GM21423 (cell line): ENCODE measurements around the gene SUMF2.
"Not testable (repeated sequence)": the region's sequence is repeated elsewhere in the genome, so short reads cannot be mapped to it uniquely, and the experiment has no call there.

Experiments used
- ATAC-seq: cut with Tn5 transposase; IDR thresholded peaks from one replicate; pipeline ENCODE4 v1.9.1; 2021; ENCODE audit warnings: mild to moderate bottlenecking, moderate library complexity; ENCODE audit not compliant: unreplicated experiment

The SUMF2 gene

DNA sequence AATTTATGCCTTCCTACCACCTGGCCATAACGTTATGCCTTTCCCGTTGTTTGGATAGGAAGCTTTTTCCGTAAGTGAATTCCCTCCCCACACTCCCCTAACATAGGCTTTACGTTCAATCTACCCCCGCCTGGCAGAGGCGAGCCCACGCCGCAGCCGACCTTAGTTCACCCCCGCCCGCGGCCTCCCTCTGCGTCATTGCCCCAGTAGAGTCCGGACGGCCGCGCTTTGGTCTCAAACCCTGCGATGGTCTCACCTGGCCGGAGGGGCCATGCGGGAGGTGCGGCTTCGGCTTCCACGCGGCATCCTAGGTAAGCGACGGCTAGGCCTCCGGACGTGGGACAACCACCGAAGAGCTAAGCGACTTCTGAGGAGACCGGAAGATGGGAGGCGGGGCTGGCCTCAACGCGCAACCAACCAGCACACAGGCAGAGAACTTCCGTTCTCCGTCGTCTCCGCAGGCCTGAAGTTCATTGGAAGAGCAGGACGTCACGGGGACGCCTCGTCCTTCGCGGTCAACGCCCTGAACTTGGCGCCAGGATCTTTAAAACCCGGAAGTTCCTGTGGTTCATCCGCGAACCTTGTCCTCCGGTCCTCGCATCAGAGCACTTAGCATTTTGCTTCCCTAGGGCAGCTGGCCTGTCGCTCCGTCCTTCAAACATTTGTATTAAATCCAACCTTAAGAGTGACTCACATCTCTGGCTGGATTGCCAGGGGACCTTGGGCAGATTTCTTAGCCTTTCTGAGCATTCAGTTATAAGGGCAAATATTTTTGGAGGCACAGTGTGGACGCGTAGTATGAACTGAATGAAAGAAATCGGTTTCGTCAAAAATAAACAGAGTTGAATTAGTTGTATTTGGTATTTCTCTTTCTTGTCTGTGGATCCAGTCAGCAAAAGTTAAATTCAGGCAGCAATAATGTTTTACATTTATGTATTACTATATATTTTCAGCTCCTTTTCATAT is 42.3 kb downstream of the SUMF2 start, which contains the start of gene CHCHD2:
Gene CHCHD2, minus strand, starts transcription at position 369 of the 966 bp plus-strand sequence. Its CDS starts 63 bp downstream, at position 306.
- ATAC-seq: peak; percentile 100

DNA sequence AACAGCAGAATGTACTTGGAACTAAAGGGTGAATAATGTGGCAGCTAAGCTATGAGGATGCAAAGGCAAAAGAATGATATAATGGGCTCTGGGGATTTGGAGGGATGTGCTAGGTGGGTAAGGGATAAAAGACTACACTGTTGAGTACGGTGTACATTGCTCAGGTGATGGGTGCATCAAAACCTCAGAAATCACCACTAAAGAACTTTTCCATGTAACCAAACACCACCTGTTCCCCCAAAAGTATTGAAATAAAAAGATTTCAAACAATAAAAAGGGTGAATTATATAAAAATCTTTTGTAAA is 43.8 kb downstream of the SUMF2 start:
- ATAC-seq: no peak

DNA sequence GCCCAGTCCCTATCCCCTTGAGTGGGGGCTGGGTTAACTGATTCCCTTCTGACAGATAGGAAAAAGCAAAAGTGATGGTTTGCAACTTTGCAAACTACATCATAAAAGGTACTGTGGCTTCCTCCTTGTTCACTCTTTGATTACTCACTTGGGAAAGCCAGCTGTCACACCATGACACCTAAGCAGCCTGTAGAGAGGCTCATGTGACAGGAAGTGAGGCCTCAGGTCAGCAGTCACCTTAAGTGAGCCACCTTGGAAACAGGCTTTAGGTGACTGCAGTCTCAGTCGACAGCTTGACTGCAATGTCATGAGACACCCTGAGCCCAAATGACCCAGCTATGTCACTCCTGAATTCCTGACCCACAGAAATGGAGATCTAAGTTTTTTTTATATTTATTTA is 46.5 kb downstream of the SUMF2 start:
- ATAC-seq: no peak

DNA sequence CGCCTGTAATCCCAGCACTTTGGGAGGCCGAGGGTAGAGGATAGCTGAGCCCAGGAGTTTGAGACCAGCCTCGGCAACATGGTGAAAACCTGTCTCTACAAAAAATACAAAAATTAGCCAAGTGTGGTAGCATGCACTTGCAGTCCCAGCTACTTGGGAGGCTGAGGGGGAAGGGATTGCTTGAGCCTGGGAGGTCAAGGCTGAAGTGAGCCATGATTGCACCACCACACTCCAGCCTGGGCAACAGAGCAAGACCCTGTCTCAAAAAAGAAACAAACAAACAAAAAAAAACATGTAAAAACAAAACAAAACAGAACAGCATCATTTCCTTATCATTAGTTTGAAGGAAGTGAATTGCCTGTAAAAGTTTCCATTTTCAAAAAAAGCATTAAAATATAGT is 48.2 kb downstream of the SUMF2 start:
- not testable (repeated sequence) for ATAC-seq

DNA sequence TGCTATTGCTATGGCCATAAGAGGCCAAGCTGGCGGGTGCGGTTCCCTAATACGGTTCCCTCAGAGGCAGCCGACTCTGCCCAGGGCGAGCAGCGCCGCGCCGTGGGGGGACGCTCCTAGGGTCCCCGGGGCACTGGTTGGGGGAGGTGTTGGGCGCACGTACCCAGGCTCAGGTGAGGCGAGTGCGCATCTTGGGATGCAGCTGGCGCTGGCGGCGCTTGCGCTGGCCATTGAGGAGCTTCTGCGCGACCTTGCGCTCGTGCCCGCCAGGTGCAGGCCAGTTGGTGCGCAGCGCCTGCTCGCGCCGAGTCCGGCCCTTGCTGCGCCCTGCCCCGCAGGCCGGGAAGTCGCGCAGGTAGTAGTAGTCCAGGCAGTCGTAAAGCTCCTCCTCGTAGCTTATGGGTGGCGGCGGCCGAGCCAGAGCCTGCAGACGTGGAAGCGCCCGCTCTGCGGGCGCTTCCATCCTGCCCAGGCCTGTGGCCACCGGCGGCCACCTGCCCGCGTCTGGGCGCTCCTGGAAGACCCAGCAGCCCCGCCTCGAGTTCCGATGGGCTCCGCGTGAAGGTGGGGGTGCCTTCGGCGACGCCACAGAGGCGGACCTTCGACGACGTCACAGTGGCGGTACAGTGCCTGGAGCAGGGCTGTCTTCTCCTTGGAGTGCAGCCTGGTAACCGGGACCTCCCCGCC is 51.9 kb downstream of the SUMF2 start, which contains the start of gene NUPR2:
Gene NUPR2, minus strand, starts transcription at position 566 of the 687 bp plus-strand sequence. Its CDS starts 103 bp downstream, at position 463.
- ATAC-seq: no peak

DNA sequence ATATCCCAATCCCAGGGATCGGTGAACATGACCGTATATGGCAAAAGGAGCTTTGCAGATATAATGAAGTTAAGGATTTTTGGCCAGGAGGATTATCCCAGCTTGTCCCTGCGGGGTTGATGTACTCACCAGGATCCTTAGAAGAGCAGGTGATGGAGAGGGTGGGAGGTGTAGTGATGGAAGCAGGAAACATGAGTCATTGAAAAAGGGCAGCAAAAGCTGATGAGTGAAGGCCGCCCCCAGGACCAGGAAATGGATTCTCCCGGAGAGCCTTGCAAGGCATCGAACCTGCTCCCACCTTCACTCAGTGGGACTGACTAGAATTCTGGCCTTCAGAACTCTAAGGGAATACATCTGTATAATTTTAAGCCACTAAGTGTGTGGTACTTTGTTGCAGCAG is 57.4 kb downstream of the SUMF2 start:
- no peak for ATAC-seq

DNA sequence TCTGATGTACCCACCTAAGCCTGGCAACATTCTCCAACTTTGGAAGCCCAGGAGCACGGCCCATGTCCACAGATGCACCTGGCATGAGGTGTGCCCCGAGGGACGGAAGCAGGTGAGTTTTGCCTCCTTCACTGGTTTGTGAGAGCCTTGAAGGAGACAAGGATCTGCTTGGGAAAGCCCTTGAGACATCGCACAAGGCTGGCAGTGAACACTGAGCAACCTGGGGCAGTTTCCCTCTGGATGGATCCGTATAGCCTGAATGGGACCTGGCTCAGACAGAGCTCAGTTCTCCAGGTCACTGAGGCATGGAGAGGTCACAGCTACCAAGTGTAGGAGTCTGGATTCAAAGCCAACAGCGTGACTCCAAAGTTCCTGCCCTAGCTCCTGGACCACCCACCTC is 60.9 kb downstream of the SUMF2 start:
- ATAC-seq: no peak

DNA sequence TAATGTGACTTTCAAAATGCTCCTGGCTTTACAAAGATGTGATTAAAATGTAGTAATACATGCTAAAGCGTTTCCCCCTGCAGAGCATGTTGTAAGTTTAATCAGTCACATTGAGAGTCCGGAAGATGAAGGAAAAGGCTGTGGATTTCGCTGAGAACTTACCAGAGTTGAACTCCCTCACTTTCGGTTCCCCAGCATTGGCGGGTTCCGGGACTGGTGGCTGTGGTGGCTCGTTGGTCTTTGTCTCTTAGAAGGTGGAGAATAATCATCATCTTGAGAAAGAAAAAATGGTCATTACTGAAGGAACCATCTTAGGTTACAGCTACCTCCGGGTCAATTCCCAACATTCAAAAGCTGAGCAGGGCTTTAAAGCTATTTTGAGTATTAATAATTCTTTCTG is 61.7 kb downstream of the SUMF2 start:
- no peak for ATAC-seq

DNA sequence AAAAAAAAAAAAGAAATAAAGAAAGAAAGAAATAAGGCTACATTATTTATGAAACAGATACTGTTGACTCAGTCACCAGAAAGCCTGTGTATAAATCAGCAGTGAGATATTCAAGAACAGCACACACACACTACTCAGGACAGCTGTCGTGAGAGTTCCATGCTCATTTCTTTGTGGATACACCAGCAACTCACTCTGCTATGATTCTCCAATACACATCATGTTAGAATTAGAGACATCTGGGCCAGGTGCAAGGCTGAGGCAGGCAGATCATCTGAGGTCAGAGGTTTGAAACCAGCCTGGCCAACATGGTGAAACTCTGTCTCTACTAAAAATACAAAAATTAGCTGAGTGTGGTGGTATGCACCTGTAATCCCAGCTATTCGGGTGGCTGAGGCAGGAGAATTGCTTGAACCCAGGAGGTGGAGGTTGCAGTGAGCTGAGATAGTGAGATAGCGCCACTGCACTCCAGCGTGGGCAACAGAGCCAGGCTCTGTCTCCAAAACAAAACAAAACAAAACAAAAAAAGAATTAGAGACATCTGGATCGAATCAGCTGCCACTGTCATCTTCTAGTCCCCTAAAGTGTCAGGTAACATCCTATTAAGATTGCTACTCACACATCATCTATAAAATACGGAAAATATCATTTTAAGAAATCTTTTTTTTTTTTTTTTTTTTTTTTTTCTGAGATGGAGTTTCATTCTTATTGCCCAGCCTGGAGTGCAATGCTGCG is 63.3 kb downstream of the SUMF2 start:
- no peak for ATAC-seq
